ENCODE measurements around the gene CALHM1. TPM values are rescaled to one million over a fixed set of nuclear protein-coding genes. Genes with fewer than 3 reads are reported as not detected.

The CALHM1 gene
- total and polyA plus RNA-seq, 7 donors, result not detected

- H3K4me3 ChIP-seq, result no peak overlapping the region
- DNase-seq (no peak), ATAC-seq (peak in 1 of 4 donors; percentile 39)
- H3K27me3 ChIP-seq (ENCODE audit: insufficient read depth in 3 of 3, low read length in 2 of 3), result peaks cover 0 to 21% (median 1%) of the 10 kb centered on the region in 3 donors
- intact Hi-C loops (cut with DNase I), result no loop called here
- no peaks in the 10 kb centered on the region for H3K4me1 ChIP-seq
- H3K9me3 ChIP-seq, result no peaks in the 10 kb centered on the region
- 62 to 76% (median 64%) methylated on average over 5 of the region's 5 CpGs for WGBS, 3 donors
- TF ChIP-seq, protein P1, sequence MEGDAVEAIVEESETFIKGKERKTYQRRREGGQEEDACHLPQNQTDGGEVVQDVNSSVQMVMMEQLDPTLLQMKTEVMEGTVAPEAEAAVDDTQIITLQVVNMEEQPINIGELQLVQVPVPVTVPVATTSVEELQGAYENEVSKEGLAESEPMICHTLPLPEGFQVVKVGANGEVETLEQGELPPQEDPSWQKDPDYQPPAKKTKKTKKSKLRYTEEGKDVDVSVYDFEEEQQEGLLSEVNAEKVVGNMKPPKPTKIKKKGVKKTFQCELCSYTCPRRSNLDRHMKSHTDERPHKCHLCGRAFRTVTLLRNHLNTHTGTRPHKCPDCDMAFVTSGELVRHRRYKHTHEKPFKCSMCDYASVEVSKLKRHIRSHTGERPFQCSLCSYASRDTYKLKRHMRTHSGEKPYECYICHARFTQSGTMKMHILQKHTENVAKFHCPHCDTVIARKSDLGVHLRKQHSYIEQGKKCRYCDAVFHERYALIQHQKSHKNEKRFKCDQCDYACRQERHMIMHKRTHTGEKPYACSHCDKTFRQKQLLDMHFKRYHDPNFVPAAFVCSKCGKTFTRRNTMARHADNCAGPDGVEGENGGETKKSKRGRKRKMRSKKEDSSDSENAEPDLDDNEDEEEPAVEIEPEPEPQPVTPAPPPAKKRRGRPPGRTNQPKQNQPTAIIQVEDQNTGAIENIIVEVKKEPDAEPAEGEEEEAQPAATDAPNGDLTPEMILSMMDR (IDR thresholded peaks at IDR 0.05), result no peak
- H3K27ac ChIP-seq, result no peak overlapping the region
- no peaks in the 10 kb centered on the region for H3K36me3 ChIP-seq (ENCODE audit: insufficient read depth in 1 of 2, low read depth in 1 of 2)
These were observed 40.4 kb upstream of the CALHM1 start for GRCh38 chr10:103498936-103499638.

DNA sequence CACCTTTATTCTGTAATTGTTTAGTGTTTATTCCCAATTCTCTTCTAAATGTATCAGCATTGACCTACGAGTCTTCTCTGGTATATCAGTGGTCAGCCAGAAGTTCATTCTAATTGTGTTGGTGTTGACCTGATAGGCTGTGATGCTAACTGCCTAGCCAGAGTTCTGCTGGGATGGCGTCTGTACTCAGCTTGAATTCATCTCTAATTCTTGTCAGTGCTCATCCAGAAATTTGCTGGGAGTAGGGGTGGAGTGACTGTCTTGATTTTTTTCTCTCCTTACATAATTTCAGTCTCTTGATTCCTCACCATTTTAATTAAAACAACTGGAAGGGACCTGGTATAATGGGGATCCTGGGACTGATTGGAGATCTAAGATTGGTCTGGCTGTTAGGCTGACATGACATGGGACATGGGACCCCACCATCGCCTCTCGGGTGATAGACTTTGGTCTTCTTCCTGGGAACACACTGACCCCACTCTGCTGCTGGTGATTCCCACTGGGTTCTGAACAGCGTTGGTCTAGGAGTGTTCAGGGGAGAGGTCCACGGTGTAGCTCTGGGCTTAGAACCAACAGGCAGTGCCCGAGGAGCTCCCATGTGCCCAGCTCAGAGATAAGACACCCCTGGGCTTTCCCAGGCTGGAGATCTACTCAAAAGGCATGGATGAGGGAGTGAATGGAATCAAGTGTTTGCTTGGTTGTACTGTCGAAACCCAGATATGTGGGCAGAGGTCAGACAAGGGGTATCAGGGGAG, 38.6 kb upstream of the CALHM1 start:
- Histone ChIP-seq H3K9me3 (no peaks in the 10 kb centered on the region), H3K4me3 (no peak overlapping the region), H3K36me3 (ENCODE audit: insufficient read depth in 1 of 2, low read depth in 1 of 2) (no peaks in the 10 kb centered on the region), H3K4me1 (peaks cover 5% of the 10 kb centered on the region), H3K27me3 (ENCODE audit: insufficient read depth in 3 of 3, low read length in 2 of 3) (peaks cover 0 to 36% (median 6%) of the 10 kb centered on the region in 3 donors), H3K27ac (no peak overlapping the region)
- DNase-seq (no peak), ATAC-seq (no peak)
- intact Hi-C loops (cut with DNase I), result no loop called here
- TF ChIP-seq, protein P1 (IDR thresholded peaks at IDR 0.05), result no peak
- WGBS, 3 donors, result 87 to 89% (median 88%) methylated on average over 8 of the region's 8 CpGs

DNA sequence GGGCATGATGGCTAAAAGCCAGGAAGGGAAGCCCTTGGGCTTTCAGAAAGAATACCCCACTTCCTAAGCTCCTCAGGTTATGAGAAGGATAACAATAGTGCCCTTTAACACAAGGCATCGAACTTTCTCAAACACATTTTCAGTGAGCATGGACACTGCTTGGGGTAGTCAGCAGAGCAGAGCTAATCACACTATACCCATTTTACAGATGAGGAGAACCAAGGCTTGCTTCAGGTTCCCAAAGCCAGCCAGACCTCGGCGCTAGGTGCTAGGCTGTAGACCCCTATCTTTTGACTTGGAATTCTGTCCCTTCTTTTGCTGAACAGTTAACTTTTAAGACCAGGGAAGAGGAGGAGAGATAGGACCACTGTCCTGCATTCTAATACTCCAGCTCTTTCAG, 36.6 kb upstream of the CALHM1 start:
- H3K27me3 ChIP-seq (ENCODE audit: insufficient read depth in 3 of 3, low read length in 2 of 3), result peaks cover 0 to 36% (median 6%) of the 10 kb centered on the region in 3 donors
- no peaks in the 10 kb centered on the region for H3K36me3 ChIP-seq (ENCODE audit: insufficient read depth in 1 of 2, low read depth in 1 of 2)
- peak in 1 of 2 donors; percentile 16 for DNase-seq
- ATAC-seq, result no peak
- no peaks in the 10 kb centered on the region for H3K9me3 ChIP-seq
- WGBS, 3 donors, result 93% methylated on average over 3 of the region's 3 CpGs
- intact Hi-C loops (cut with DNase I), result no loop called here
- H3K4me3 ChIP-seq, result no peak overlapping the region
- no peak overlapping the region for H3K27ac ChIP-seq
- H3K4me1 ChIP-seq, result peaks cover 5% of the 10 kb centered on the region
- TF ChIP-seq, protein P1 (IDR thresholded peaks at IDR 0.05), result no peak

- Histone ChIP-seq H3K9me3 (no peaks in the 10 kb centered on the region), H3K27me3 (ENCODE audit: insufficient read depth in 3 of 3, low read length in 2 of 3) (peaks cover 0 to 36% (median 6%) of the 10 kb centered on the region in 3 donors), H3K4me3 (peak overlapping the region; percentile 72), H3K27ac (no peak overlapping the region), H3K36me3 (ENCODE audit: insufficient read depth in 1 of 2, low read depth in 1 of 2) (no peaks in the 10 kb centered on the region), H3K4me1 (peaks cover 5% of the 10 kb centered on the region)
- ATAC-seq, result peak; percentile 21 to 45 (median 31)
- DNase-seq, result peak in 1 of 2 donors; percentile 60
- intact Hi-C loops (cut with DNase I), result no loop called here
- WGBS, 3 donors, result 2 to 6% (median 5%) methylated on average over 33 to 91 of the region's 92 CpGs
- TF ChIP-seq, protein P1 (IDR thresholded peaks at IDR 0.05), result no peak
These were observed 35.5 kb upstream of the CALHM1 start for GRCh38 chr10:103493916-103494877.

Data from psoas muscle (tissue), 8 donors.